DMS53 treated with DMSO at 0.1 percent for 48 hours (cell line): Measurements from ENCODE around the gene GRAMD1C.

Experiments
- DNase-seq: peaks from one replicate; lab custom pipeline; 2025; ENCODE audit not compliant: unreplicated experiment; lab: John Stamatoyannopoulos, UW

The GRAMD1C gene

GRCh38 chr3:113948015-113948917, 109.7 kb downstream of the GRAMD1C start:
- DNase-seq: peak; percentile 23

DNA sequence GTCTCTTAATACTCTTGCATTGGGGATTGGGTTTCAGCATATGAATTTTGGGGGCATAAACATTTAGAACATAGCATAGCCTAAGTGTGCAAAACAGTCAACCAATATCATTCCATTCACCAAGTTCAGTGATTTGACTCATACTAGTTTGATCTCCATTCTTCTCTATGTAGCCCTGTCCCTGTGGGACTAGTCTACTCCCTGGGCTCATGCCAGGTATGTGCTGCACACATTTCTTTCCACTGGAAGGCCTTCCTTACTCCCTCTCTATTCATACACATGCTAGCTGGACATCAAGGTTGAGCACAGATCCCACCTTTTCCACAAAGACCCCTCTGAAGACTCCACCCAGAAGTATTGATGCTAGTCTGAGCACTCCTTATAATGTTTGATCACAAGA, 114.3 kb downstream of the GRAMD1C start:
- DNase-seq: no peak

DNA sequence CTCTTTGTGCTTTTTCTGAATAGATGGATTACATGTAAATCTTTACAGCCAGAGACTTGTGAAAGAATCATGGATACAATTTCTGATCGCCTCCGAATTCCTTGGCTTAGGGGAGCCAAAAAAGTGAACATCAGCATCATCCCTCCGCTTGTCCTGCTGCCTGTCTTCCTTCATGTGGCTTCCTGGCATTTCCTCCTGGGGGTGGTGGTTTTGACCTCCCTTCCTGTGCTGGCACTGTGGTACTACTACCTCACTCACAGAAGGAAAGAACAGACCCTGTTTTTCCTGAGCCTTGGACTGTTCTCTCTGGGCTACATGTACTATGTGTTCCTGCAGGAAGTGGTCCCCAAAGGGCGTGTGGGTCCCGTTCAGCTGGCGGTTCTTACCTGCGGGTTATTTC, 115.1 kb downstream of the GRAMD1C start:
- DNase-seq: no peak

DNA sequence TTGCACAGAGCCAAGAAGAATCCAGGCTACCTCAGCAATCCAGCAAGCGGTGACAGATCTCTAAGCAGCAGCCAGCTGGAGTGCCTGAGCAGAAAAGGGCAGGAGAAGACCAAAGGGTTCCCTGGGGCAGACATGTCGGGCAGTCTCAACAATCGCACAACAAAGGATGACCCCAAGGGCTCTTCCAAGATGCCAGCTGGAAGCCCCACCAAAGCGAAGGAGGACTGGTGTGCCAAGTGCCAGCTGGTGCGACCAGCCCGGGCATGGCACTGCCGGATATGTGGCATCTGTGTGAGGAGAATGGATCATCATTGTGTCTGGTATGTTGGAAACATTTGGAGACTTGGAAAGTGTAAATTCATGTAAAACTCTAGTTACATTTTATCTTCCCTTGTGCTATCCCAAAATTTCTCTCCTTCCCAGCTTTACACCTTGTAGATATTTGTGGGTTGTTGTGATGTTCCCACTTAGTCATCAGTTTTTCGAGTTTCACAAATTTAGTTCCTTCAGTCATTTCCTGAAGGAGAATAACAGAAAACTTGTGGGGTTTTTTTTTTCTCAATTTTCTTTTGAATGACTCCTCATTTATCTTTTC, 115.6 kb downstream of the GRAMD1C start:
- DNase-seq: no peak

- DNase-seq: no peak
Observed at GRCh38 chr3:113963879-113964278, 125.3 kb downstream of the GRAMD1C start.

DNA sequence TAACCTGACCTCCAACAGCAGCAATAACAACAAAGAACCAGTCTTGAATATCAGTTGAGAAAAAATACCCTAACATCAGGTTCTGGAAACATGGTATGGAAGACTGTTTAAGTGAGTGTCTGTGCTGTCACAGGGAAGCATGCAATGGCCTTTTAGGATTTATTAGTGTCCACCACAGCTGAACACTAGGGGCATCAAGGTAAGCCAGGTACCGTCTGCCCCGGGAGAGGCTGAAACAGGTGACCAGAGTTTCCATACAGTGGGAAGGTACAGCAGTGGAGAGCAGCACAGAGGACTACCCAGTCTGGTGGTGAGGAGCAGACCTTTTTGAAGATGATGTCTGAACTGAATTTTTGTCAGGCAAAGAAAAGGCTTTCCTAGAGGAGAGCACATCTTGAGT, 127.6 kb downstream of the GRAMD1C start:
- DNase-seq: no peak

GRCh38 chr3:113968986-113969385, 130.4 kb downstream of the GRAMD1C start:
- DNase-seq: no peak

DNA sequence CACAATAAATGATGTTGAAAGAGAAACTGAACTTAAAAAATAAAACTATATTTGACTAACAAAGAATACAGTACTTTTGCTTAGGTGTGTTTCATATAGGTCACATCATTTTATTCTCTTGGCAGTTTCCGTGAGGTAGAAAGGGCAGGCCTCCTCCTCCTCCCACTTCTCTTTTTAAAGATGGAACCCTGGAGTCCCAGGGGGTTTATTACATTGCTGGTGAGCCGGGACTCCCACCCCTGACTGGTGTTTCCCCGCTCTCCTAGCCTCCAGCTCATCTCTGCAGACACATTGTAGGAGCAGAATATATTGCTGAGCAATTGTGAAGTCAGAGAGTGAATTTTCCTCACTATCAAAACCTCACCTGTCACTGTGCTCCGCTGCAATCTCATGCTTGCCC, 139.2 kb downstream of the GRAMD1C start:
- DNase-seq: no peak

- DNase-seq: no peak
Observed at GRCh38 chr3:113979916-113980315, 141.3 kb downstream of the GRAMD1C start.

DNA sequence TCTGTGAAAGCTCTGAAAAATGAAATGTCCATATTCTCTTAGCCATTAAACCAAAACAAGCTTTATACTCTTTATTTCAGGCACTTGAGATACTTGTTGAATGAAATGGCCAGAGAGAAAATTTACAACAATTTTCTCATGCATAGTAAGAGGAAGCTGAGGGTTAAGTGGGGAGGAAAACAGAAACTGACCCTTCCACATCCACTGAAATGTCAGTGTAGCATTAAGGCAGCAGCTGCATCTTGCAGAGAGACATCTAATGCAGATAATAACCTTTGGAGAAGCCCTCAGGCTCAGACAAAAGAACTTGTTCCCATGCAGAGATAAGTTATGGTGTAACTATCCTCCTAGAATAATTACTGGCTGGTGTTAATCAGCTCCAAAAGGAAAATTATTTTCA, 143.2 kb downstream of the GRAMD1C start:
- DNase-seq: no peak

DNA sequence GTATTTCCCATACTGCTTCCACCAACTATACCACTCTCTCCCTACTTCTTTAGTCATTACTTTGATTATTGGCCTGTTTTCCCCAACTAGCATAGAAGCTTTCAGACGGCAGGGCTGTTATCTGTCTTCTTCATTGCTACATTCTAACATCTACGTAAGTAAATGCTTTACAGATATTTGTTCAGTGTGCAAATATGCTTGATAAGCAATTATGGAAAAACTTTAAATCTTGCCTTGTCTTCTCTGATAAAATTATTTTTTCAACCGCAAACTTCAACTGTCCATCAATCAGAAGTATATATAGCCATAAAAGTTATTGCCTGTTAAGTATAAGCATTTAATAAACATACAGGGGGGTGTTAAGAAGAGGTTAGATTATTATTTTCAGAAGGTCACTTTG, 145.0 kb downstream of the GRAMD1C start:
- no peak for DNase-seq

- DNase-seq: no peak
Observed at GRCh38 chr3:113985541-113985940, 147.0 kb downstream of the GRAMD1C start.
